ENCODE data around the gene CHRNG. TPM values are rescaled to one million over a fixed set of nuclear protein-coding genes. Genes with fewer than 3 reads are reported as not detected.
A peak's percentile ranks its signal among the peaks of the same experiment; 100 is the strongest.

CHRNG gene
- total and polyA plus RNA-seq, 8 donors: not detected

GRCh38 chr2:232501794-232502390 lies 37.6 kb upstream of the CHRNG start:
- intact Hi-C loops (cut with DNase I): no loop called here
- TF ChIP-seq CTCF (IDR thresholded peaks at IDR 0.05): no peak
- peak overlapping the region in 3 of 4 donors; percentile 7 to 68 (median 66) for H3K27ac ChIP-seq
- peaks cover 0 to 11% (median 9%) of the 10 kb centered on the region in 3 donors for H3K4me1 ChIP-seq
- H3K36me3 ChIP-seq: no peaks in the 10 kb centered on the region
- DNase-seq (peak in 1 of 6 donors; percentile 37), FAIRE-seq (no peak), ATAC-seq (peak; percentile 17 to 57 (median 39))
- 38 to 39% methylated on average over 10 of the region's 10 CpGs for WGBS, 2 donors
- H3K27me3 ChIP-seq: no peaks in the 10 kb centered on the region
- H3K4me3 ChIP-seq: no peak overlapping the region
- no peaks in the 10 kb centered on the region for H3K9me3 ChIP-seq

- no peak overlapping the region for H3K27ac ChIP-seq
Measured at GRCh38 chr2:232502511-232502910, 37.0 kb upstream of the CHRNG start.

GRCh38 chr2:232502911-232503808 lies 36.3 kb upstream of the CHRNG start:
- Histone ChIP-seq H3K27me3 (no peaks in the 10 kb centered on the region), H3K9me3 (no peaks in the 10 kb centered on the region), H3K4me1 (peaks cover 0 to 11% (median 9%) of the 10 kb centered on the region in 3 donors), H3K4me3 (peak overlapping the region in 3 of 4 donors; percentile 8 to 28 (median 16)), H3K27ac (no peak overlapping the region), H3K36me3 (no peaks in the 10 kb centered on the region)
- FAIRE-seq (no peak), ATAC-seq (peak; percentile 22 to 50 (median 45)), DNase-seq (peak in 4 of 6 donors; percentile 16 to 67 (median 32))
- intact Hi-C loops (cut with DNase I): no loop called here
- WGBS, 2 donors: 22 to 31% methylated on average over 53 to 75 of the region's 75 CpGs
- TF ChIP-seq CTCF (IDR thresholded peaks at IDR 0.05): no peak

More at GRCh38 chr2:232502511-232502910, 37.0 kb upstream of the CHRNG start:
- no peak for FAIRE-seq
- Histone ChIP-seq H3K36me3 (no peaks in the 10 kb centered on the region), H3K4me3 (no peak overlapping the region), H3K27me3 (no peaks in the 10 kb centered on the region), H3K9me3 (no peaks in the 10 kb centered on the region), H3K4me1 (peaks cover 0 to 11% (median 9%) of the 10 kb centered on the region in 3 donors)
- TF ChIP-seq CTCF (IDR thresholded peaks at IDR 0.05): no peak
- intact Hi-C loops (cut with DNase I): no loop called here
- 61 to 64% methylated on average over 19 to 20 of the region's 21 CpGs for WGBS, 2 donors
- peak in 1 of 4 donors; percentile 27 for ATAC-seq
- peak in 1 of 6 donors; percentile 48 for DNase-seq

- intact Hi-C loops (cut with DNase I): no loop called here
- no peak for DNase-seq
- no peak for TF ChIP-seq CTCF (IDR thresholded peaks at IDR 0.05)
- FAIRE-seq: no peak
- 76 to 78% methylated on average over 16 of the region's 16 CpGs for WGBS, 2 donors
- no peaks in the 10 kb centered on the region for H3K27me3 ChIP-seq
- no peak for ATAC-seq
- H3K27ac ChIP-seq: no peak overlapping the region
- no peak overlapping the region for H3K4me3 ChIP-seq
- no peaks in the 10 kb centered on the region for H3K9me3 ChIP-seq
- H3K36me3 ChIP-seq: no peaks in the 10 kb centered on the region
- peaks cover 0 to 11% (median 9%) of the 10 kb centered on the region in 3 donors for H3K4me1 ChIP-seq
Measured at GRCh38 chr2:232503809-232504323, 35.6 kb upstream of the CHRNG start.

Measured in pancreas (tissue), 10 donors.